ENCODE results near the gene GPT2.
"Not testable (repeated sequence)": the region's sequence is repeated elsewhere in the genome, so short reads cannot be mapped to it uniquely, and the experiment has no call there.

GPT2 gene

DNA sequence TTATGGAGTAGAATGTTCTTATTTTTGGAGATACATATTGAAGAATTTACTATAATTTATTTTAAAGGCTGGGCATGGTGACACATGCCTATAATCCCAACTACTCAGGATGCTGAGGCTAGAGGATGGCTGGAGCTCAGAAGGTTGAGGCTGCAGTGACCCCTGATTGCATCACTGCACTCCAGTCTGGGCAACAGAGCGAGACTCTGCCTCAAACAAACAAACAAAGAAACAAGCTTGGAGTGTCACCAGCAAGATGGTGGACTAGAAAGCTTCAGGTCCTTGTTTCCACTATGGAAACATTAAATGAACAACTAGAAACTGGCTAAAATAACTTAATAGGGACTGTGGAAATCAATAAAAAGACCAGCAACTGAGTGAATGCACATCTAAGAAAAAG is 17.9 kb upstream of the GPT2 start:
- no peak for DNase-seq

DNA sequence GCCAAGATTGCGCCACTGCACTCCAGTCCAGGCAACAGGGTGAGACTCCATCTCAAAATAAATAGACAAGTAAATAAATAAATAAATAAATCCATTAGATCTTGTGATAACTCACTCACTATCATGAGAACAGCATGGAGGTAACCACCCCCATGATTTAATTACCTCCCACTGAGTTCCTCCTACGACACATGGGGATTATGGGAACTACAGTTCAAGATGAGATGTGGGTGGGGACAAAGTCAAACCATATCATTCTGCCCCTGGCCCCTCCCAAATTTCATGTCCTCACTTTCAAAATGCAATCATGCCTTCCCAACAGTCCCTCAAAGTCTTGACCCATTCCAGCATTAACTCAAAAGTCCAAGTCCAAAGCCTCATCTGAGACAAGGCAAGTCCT is 16.7 kb upstream of the GPT2 start:
- not testable (repeated sequence) for DNase-seq

DNA sequence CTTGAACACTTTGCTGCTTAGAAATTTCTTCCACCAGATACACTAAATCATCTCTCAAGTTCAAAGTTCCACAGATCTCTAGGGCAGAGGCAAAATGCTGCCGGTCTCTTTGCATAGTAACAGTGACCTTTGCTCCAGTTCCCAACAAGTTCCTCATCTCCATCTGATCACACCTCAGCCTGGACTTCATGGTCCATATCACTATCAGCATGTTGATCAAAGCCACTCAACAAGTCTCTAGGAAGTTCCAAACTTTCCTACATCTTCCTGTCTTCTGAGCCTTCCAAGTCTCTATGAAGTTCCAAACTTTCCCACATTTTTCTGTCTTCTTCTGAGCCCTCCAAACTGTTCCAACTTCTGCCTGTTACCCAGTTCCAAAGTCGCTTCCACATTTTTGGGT is 15.3 kb upstream of the GPT2 start:
- DNase-seq = not testable (repeated sequence)

DNA sequence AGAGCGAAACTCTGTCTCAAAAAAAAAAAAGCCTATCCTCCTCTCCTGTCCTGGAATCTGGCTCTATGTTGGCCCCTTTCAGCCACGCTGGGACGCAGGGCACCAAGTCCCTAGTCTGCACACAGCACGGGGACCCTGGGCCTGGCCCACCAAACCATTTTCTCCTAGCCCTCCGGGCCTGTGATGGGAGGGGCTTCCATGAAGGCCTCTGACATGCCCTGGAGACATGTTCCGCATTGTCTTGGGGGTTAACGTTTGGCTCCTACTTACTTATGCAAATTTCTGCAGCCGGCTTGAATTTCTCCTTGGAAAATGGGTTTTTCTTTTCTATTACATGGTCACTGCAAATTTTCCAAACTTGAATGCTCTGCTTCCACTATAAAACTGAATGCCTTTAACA is 12.6 kb upstream of the GPT2 start:
- no peak for DNase-seq

DNA sequence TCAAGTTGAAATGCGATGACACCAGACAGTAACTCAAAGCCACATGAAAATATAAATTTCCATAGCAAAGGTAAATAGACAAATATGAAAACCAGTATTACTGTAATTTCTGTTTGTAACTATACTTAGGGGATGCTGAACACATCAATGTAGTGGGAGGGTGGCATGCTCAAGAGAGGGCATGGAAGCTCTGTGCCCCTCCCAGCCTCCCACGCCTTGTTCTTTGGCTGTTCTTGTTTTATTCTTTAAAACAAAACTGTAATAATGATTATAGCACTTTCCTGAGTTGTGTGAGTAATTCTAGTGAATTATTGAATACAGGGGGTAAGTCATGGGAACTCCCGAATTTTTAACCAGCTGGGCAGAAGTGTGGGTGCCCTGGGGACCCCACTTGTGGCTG is 11.0 kb upstream of the GPT2 start:
- no peak for DNase-seq

DNA sequence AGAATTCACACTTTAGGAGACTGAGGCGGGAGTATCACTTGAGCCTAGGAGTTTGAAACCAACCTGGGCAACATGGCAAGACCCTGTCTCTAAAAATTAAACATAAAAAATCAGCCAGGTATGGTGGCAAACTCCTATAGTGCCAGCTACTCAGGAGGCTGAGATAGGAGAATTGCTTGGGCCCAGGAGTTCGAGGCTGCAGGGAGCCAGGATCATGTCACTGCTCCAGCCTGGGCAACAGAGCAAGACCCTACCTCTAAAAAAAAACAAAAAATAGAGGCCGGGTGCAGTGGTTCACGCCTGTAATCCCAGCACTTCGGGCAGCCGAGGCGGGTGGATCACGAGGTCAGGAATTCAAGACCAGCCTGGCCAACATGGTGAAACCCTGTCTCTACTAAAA is 8.9 kb upstream of the GPT2 start:
- no peak for DNase-seq

DNA sequence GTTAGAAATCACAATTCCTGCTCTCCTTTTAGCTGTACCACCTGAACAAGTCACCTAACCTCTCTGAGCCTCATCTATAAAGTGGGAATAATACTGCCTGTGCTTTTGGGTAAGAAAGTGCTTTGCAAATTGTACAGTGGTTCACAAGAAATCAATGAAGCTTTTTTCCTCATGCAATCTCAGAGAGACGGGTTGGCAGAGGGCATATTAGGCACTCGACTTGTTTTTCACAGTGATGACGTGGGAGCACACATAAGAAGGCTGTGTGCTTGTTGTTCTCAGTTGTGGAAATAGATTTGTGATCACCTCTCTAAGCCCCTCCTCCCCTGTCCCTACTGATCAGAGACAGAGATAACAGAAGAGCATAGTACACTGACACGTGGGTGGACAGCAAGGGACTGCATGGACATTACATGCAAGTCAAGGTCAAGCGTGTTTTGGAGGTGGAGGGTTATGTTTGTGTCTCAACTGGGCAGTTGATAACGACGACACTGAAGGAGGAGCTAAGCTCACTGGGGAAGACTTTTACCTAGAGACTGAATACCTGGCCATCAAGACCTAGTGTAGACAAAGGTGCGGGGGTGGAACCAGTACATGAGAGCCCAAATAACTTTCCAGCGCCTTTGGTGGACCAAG is 1.7 kb upstream of the GPT2 start:
- DNase-seq = no peak

DNA sequence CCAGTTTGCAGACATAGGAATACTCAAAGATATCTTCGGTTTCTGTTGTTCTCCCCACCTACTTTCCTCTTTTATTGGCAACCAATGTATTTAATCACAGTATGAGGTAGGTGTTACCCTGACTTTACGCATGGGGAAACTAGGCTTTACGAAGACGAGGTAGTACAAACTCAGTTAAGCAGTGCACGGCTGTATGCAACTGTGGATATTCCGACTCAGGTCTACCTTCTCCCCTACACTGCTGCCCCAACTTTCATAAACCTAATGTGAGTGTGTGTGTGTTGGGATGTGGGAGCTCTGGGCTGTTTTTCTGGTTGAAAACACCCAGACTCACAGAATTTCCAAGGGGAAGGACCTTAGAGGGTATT is 1.2 kb upstream of the GPT2 start:
- no peak for DNase-seq

DNA sequence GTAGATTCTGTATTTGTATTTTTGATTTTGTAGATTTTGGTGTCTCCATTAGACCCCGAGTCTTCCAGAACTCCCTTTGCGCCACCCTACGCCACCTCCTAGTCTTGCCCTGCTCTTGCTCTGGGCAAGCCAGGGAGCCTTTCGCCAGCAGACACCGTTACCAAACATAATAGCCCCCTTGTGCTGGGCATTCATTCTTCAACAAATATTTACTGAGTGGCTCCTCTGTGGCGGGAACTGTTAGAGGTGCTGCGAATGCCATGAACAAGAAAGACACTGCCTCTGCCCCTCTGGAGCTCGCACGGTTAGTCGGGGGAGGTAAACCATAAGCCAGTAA is 841 bp upstream of the GPT2 start:
- no peak for DNase-seq

DNA sequence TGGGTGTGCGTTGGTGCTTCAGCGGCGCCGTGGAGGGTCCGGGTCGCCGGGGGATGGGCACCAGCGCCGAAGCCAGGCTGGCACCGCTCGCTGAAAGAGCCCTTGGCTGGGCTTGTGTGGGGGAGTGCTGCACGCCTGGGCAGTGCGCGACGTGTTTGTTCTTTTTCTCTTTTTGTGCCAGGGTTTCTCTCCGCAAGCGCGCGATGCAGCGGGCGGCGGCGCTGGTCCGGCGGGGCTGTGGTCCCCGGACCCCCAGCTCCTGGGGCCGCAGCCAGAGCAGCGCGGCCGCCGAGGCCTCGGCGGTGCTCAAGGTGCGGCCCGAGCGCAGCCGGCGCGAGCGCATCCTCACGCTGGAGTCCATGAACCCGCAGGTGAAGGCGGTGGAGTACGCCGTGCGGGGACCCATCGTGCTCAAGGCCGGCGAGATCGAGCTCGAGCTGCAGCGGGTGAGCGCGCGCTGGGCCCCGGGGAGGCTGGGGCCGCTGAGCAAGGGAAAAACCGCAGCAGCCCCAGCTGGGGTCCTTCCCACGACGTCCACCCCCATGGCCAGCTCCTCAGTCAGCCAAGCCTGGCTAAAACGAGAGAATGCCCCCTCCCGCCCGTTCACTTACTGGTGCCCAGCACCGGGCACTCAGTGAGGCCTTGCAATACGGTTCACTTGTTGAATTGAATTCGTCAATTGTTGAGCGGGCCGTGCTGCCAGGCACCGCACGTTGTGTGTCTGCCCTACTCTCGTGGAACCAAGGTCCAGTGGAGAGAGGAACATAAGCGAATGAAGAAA is 541 bp downstream of the GPT2 start:
- DNase-seq = peak; percentile 38

DNA sequence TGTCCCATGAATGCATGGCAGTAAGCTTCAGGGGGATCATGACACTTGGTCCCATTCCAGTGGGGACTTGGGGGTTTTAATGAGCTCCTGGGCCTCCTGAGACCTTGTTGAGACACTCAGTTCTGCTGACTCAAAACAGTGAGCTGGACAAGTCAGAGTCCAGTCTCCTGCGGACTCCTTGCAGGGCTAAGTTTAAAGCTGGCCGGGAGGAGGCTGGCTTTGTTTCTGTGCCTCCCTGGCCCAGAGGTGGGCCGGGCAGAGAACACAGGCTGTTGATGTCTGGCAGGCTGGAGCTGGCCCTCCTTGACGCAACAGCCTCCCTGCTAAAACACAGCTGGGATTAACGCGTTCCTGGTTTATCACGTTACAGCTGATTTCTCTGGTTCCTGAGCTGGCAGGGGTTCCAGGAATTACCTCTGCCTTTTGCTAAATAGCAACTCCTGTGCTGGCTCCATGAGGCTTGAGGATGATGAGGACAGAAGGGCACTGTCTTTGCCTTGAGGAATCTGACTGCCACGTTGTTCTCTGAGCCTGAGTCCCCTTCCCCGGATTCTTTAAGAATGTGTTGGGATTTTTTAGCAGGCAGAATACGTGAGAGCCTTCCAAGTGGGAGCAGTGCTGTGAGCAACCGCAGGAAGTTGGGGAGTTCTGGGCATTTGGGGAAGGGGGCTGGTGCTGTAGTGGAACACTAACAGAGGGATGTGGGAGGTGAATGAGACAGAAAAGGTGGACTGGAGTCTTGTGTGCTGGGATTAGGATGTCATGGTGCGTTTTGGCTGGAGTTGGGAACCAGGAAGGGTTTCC is 2.0 kb downstream of the GPT2 start:
- no peak for DNase-seq

DNA sequence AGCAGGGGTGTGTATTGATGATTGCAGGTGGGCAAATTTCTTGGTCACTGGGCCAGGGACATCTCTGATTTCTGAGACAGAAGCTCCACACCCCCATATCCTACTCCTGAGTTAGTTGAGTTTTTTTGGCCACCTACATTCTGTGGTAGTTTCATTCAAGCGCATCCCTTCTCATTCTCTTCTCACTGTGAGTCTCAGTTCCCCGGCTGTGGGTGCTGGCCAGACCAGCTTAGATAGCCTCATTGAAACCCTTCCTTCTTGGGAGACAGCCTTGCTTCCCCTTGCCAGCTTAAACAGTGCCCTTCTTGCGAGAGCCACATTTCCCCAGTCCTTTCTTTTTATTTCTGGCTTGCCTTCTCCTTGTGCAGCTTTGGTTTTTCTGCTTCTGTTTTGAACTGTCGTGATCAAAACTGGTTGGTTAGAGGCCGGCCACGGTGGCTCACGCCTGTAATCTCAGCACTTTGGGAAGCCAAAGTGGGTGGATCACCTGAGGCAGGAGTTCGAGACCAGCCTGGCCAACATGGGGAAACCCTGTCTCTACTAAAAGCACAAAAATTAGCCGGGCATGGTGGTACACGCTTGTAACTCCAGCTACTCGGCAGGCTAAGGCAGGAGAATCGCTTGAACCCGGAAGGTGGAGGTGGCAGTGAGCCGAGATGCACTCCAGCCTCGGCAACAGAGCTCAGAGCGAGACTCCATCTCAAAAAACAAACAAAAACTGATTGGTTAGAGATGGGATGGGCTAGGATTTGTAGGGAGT is 2.8 kb downstream of the GPT2 start:
- no peak for DNase-seq

DNA sequence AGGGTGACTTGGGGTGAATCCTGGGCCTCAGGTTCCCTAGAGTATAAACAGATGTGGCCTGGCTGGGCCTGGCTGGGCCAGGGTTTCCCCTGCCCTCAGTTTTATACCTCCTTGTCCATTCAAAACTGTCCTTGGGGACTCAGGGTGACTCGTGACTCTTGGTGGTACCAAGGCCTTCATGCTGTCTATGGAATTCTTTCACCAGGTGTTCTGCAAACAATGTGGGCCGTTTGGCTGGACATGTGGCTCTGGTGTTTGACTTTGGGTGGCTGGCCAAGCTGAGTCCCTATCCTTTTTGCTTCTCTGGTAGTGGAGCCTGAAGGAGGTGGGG is 3.3 kb downstream of the GPT2 start:
- no peak for DNase-seq

DNA sequence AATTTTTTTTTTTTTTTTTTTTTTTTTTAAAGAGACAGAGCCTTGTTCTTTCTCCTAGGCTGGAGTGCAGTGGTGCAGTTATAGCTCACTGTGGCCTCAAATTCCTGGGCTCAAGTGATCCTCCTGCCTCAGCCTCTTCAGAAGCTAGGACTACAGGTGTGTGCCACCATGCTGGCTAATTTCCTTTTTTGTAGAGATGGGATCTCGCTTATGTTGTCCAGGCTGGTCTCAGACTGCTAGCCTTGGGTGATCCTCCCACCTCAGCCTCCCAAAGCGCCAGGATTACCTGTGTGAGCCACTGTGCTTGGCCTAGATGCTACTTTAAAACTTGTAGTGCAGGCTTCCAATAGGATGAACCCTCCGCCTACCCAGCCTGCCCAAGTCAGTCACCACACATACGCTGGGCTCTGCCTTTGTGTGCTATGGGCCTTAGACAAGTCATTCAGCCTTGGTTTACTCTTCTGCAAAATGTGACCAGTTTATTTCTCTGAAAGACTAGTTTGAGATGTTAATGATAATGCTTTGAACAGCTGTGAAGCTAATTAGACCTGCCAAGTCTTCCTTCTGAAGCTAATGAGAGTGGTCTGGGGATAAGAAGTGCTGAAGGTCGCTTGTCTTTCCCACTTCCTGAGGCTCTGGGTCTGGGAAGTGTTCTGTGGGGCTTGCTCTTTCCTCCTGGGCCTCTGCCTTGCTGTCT is 5.2 kb downstream of the GPT2 start:
- DNase-seq = no peak

DNA sequence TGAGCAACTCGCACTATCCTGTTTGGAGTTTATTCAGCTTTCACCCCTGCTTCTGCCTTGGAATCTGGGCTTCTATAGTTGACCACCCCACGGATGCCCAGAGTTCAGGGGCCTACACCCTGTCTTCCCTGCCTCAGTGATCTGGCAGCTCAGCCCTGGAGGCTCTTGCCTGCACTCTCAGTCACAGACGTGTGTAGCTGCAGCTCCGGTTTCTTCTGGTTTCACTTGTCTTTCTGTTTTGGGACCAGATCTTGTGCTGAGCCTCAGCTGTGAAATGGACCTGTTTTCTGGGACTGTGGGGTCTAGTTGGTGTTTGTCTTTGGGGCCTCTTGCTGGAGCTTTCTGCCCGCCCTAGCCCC is 5.8 kb downstream of the GPT2 start:
- no peak for DNase-seq

DNA sequence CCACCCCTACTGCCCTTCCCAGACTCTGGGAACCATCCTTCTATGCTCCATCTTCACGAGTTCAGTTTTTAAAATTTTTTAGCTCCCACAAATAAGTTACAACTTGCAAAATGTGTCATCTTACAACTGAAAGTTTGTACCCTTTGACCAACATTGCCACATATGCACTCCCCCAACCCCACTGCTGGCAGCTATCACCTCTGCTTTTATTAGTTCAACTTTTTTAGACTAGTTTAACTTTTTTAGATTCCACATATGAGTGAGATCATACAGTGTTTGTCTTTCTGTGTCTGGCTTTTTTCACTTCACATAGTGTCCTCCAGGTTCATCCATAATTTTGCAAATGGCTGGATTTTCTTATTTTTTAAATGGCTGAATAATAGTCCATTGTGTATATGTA is 7.7 kb downstream of the GPT2 start:
- DNase-seq = no peak

DNA sequence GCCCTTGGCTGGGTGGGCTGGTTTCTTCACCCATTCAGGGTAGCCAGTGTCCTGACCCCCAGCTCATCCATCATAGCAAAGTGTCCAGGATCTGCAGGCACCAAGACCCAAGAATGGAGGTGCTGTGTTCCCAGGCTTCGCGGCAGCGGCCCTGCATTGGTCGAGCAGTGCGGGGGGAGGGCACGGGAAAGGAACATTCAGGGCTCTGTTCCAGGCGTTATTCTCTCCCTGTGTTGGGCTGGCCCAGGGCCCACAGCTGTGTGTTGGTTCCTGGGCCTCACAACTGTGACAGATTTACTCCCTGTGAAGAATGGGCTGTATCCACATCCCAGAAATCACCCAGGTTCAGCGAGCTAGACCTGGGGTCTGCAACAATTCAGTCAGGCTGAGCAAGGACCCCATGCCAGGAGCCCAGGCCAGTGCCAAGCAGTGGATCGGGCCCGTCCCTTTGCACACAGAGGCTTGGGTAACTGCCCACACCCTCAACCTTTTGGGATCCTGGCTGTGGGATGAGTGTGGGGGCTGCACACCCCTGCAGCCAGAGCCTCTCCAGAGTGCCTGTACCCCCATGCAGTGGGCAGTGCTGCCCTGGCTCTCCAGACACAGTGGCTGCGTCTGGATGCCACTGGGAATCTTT is 10.0 kb downstream of the GPT2 start:
- no peak for DNase-seq

DNA sequence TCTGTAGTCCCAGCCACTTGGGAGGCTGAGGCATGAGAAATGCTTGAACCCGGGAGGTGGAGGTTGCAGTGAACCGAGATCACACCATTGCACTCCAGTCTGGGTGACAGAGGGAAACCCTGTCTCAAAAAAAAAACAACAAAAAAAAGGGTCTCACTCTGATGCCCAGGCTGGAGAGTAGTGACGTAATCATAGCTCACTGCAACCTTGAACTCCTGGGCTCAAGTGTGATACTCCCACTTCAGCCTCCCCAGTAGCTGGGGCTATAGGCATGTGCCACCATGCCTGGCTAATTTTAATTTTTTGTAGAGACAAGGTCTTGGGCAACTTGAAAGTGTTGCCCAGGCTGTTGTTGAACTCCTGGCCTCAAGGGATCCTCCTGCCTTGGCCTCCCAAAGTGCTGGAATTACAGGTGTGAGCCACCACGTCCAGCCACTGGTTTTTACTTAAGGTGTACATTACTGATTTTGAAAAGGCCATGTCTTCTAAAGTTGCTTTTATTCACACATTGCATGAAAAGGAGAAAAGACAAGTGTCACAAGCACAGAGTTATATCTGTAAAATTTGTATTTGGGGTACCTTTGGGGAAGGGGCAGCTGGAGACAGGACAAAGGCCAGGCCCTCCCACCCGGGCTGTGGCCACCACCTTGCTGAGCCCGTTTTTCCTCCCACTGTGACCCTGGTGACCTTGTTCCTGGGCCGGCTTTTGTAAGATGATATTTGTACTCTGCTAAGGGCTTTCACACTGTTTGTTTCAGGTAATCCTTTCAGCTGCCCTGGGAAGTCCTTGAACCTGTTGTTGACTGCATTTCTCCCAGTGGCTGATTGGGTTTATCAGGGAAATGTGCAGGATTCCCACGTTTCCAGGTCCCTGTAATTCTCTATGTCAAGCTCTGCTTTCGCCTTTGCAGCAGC is 11.5 kb downstream of the GPT2 start:
- no peak for DNase-seq

DNA sequence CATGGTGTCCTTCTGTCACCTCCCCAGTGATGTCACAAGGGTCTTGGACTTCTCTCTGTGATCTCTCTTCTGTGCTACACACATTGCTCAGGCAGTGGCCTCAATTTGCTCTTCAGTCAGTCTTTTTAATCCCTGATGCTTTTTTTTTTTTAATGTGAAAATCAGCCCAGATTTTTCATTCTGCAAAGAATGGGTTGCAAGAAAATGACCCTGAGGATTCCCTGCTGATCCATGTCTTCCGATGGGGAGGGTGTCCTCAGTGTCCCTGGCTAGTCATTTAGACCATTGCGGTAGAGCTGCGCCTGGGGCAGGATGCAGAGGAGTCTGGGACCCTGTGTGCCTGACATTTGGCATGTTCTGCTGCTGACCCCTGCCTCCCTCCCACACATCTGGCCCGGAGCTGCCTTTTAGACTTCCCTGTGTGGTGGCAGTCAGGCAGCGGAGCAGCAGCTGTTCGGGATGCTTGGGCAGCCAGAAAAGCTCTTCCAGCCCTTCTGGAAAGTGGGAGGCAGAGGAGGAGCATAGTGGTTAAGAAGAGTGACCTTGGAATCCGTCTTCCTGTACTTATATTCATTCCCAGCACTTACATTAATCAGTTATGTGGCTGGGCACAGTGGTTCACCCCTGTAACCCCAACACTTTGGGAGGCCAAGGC is 12.3 kb downstream of the GPT2 start:
- DNase-seq = no peak

DNA sequence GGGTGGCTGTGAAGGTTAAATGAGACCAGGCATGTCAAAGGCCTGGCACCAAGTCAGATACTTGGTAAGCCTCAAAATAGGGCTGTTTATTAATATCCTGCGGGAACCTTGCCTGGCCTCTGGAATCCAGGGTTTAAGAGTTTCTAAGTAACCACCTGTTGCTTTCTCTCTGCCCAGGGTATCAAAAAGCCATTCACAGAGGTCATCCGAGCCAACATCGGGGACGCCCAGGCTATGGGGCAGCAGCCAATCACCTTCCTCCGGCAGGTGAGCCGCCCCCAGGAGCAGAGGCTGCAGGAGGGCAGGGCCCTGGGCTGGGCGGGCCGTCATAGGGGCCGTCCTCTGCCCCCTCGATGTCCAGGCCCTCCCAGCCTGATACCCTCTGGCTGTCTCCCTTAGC is 13.3 kb downstream of the GPT2 start:
- DNase-seq = no peak

DNA sequence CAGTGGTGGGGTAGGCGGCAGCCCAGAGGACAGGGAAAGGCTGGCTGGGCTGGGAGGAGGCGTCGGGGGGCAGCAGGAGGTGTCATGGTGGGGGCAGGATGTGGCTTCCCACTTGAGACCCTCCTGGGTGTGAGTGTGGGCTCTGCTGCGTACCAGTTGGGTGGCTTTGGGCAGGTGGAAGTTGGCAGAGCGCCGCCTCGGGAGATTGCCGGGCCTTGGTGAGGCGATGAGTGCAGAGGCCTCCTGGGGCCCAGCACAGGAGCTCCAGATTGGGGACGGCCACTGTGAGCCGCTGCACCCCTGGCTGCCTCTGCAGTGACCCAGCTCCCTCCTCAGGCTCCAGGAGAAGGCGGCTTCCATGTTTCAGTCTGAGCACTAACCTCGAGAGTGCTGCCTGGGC is 13.8 kb downstream of the GPT2 start:
- no peak for DNase-seq

Measured in stimulated activated CD8-positive, alpha-beta memory T cell treated with anti-CD3 and anti-CD28 coated beads, Interleukin-4, amount 100 ng/mL, for 48 hours (primary cell).